ENCODE measurements around the gene PTPRG.

Gene PTPRG

DNA sequence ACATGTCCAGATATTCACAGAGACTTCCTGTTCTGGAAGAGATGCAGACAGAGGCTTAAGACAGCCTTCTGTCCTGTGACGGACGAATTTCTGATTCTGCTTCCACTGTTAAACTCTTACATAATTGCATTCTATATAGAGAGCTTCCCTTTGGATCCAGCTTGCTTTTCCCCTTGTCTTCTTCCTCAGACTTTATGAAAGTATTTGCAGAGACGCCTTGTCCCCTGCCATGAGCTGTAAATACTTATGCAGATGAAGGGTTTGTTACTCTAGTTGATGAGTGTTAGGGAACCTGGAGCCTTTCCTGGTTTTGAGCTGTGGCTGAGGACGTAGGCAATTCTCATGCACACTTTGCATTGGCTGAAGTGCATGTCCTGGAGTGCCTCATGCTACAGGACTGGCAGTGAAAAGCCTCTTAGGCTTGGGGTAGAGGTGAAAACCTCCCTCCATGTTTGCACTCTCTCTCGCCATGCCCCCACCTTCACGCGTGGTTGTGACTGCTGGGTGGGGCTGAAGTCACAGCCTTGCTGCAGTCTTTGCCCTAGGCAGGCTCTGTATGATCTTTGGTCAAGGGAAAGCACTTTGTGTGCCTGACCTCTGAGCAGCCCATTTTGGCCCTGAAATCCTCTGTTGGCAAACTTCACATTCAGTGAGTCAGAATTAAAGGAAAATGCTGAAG lies 286.6 kb downstream of the PTPRG start:
- TF ChIP-seq, protein P1, sequence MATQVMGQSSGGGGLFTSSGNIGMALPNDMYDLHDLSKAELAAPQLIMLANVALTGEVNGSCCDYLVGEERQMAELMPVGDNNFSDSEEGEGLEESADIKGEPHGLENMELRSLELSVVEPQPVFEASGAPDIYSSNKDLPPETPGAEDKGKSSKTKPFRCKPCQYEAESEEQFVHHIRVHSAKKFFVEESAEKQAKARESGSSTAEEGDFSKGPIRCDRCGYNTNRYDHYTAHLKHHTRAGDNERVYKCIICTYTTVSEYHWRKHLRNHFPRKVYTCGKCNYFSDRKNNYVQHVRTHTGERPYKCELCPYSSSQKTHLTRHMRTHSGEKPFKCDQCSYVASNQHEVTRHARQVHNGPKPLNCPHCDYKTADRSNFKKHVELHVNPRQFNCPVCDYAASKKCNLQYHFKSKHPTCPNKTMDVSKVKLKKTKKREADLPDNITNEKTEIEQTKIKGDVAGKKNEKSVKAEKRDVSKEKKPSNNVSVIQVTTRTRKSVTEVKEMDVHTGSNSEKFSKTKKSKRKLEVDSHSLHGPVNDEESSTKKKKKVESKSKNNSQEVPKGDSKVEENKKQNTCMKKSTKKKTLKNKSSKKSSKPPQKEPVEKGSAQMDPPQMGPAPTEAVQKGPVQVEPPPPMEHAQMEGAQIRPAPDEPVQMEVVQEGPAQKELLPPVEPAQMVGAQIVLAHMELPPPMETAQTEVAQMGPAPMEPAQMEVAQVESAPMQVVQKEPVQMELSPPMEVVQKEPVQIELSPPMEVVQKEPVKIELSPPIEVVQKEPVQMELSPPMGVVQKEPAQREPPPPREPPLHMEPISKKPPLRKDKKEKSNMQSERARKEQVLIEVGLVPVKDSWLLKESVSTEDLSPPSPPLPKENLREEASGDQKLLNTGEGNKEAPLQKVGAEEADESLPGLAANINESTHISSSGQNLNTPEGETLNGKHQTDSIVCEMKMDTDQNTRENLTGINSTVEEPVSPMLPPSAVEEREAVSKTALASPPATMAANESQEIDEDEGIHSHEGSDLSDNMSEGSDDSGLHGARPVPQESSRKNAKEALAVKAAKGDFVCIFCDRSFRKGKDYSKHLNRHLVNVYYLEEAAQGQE (IDR thresholded peaks at IDR 0.05; ENCODE audit: insufficient read depth in 1 of 2, low read depth in 2 of 2, low read length in 2 of 2): no peak
- TF ChIP-seq FOXP2 (optimal IDR thresholded peaks at IDR 0.05; ENCODE audit: borderline replicate concordance, extremely low read depth, extremely low read length, insufficient read depth): no peak
- no peak for TF ChIP-seq TAF1 (IDR thresholded peaks at IDR 0.05; ENCODE audit: borderline replicate concordance, insufficient read depth, low read length)
- no peak for TF ChIP-seq POLR2AphosphoS5 (IDR thresholded peaks at IDR 0.05; ENCODE audit: low read depth, low read length)
- TF ChIP-seq SIN3A (IDR thresholded peaks at IDR 0.05; ENCODE audit: borderline replicate concordance, insufficient read depth, low read length): no peak

DNA sequence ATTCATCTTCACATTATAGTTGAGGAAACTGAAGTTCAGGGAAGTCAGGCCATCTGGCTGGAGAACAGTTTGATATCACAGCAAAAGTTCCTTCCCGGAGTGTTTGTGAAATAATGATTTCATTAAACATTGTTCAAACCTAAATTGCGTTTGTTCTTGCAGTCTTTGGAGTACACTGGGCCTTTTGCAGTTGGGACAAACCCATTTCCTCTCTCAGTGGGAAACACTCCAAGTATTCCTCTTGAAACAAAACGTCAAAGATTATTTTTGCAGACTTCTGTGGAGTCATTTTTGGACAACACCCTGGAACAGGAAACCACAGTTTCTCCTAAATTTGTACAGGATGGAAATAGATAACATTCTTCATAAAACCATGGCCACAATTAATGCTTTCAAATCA lies 287.5 kb downstream of the PTPRG start:
- TF ChIP-seq SIN3A (IDR thresholded peaks at IDR 0.05; ENCODE audit: borderline replicate concordance, insufficient read depth, low read length) (no peak), FOXP2 (optimal IDR thresholded peaks at IDR 0.05; ENCODE audit: borderline replicate concordance, extremely low read depth, extremely low read length, insufficient read depth) (no peak), POLR2AphosphoS5 (IDR thresholded peaks at IDR 0.05; ENCODE audit: low read depth, low read length) (no peak), TAF1 (IDR thresholded peaks at IDR 0.05; ENCODE audit: borderline replicate concordance, insufficient read depth, low read length) (no peak)
- TF ChIP-seq, protein P1 (IDR thresholded peaks at IDR 0.05; ENCODE audit: insufficient read depth in 1 of 2, low read depth in 2 of 2, low read length in 2 of 2): no peak

DNA sequence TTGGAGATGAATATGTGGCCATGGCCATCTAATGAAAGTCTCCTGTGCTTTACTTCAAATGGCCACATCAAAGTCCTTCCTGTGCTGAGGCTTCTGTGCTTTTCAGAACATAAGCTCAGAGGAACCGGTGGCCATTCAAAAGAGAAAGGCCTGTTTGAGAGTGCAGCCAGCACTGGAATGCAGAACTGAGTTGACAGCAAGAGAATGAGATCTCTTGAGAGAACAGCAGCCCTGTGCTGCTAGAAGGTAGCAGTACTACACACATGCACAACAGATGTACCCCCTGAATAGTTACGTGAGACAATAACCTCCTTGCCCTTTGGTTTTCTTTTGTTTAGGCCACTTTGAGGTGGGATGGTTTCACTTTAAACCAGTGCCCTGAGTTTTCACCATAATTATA lies 292.5 kb downstream of the PTPRG start:
- TF ChIP-seq TAF1 (IDR thresholded peaks at IDR 0.05; ENCODE audit: borderline replicate concordance, insufficient read depth, low read length) (no peak), POLR2AphosphoS5 (IDR thresholded peaks at IDR 0.05; ENCODE audit: low read depth, low read length) (no peak), SIN3A (IDR thresholded peaks at IDR 0.05; ENCODE audit: borderline replicate concordance, insufficient read depth, low read length) (no peak), FOXP2 (optimal IDR thresholded peaks at IDR 0.05; ENCODE audit: borderline replicate concordance, extremely low read depth, extremely low read length, insufficient read depth) (no peak)
- TF ChIP-seq, protein P1 (IDR thresholded peaks at IDR 0.05; ENCODE audit: insufficient read depth in 1 of 2, low read depth in 2 of 2, low read length in 2 of 2): no peak

DNA sequence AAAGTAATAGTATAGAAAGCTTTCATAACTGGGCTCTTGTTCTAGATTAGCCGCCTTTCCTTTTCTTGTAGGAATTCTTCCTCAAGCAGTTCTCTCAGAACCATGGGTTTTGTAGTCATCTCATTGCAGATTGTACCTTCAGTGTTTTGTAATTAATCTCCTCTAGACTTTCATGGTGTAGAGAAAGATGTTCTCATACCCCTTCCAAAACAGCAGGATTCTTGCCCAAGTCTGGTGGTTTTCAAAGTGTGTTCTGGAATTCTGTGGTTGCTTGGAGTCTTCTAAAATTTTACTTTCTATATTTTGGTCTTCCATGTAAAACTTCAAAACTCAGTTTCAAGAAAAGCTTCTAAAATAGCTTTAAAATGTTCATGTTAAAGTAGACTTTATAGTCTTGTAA lies 293.8 kb downstream of the PTPRG start:
- TF ChIP-seq POLR2AphosphoS5 (IDR thresholded peaks at IDR 0.05; ENCODE audit: low read depth, low read length): no peak
- TF ChIP-seq FOXP2 (optimal IDR thresholded peaks at IDR 0.05; ENCODE audit: borderline replicate concordance, extremely low read depth, extremely low read length, insufficient read depth): no peak
- TF ChIP-seq TAF1 (IDR thresholded peaks at IDR 0.05; ENCODE audit: borderline replicate concordance, insufficient read depth, low read length): no peak
- TF ChIP-seq SIN3A (IDR thresholded peaks at IDR 0.05; ENCODE audit: borderline replicate concordance, insufficient read depth, low read length): no peak
- TF ChIP-seq, protein P1 (IDR thresholded peaks at IDR 0.05; ENCODE audit: insufficient read depth in 1 of 2, low read depth in 2 of 2, low read length in 2 of 2): no peak

All from PFSK-1 (cell line).